Kidney tubule cell (primary cell): Measurements from ENCODE around the gene GMPR2.
"Not testable (repeated sequence)": the region's sequence is repeated elsewhere in the genome, so short reads cannot be mapped to it uniquely, and the experiment has no call there.

Experiments
- DNase-seq: peaks from one replicate; pipeline ENCODE4 v3.0.0-alpha.2; 2018; ENCODE audit warnings: low spot score

GMPR2 gene

GRCh38 chr14:24231263-24232120 lies 1.2 kb upstream of the GMPR2 start:
- DNase-seq: peak; percentile 36

- peak; percentile 96 for DNase-seq
Measured at GRCh38 chr14:24232121-24232644, 546 bp upstream of the GMPR2 start, which contains the start of gene NEDD8. Gene NEDD8 (minus strand): TSS chr14:24232367. CDS start chr14:24232267, 100 bp downstream.

- DNase-seq: no peak
Measured at GRCh38 chr14:24233538-24233866, 773 bp downstream of the GMPR2 start.

- DNase-seq: no peak
Measured at GRCh38 chr14:24234095-24235005, 1.6 kb downstream of the GMPR2 start.

- no peak for DNase-seq
Measured at GRCh38 chr14:24235804-24236688, 3.3 kb downstream of the GMPR2 start.

GRCh38 chr14:24236689-24237462 lies 4.1 kb downstream of the GMPR2 start:
- DNase-seq: no peak

- DNase-seq: no peak
Measured at GRCh38 chr14:24237463-24237955, 4.8 kb downstream of the GMPR2 start.

- DNase-seq: peak; percentile 91
Measured at GRCh38 chr14:24238123-24238522, 5.4 kb downstream of the GMPR2 start.

- no peak for DNase-seq
Measured at GRCh38 chr14:24238527-24239037, 5.9 kb downstream of the GMPR2 start.

- DNase-seq: no peak
Measured at GRCh38 chr14:24240110-24240918, 7.6 kb downstream of the GMPR2 start.

- peak; percentile 93 for DNase-seq
Measured at GRCh38 chr14:24241829-24242443, 9.2 kb downstream of the GMPR2 start.

GRCh38 chr14:24243336-24243836 lies 10.7 kb downstream of the GMPR2 start:
- peak; percentile 74 for DNase-seq

- DNase-seq: not testable (repeated sequence)
Measured at GRCh38 chr14:24245350-24245749, 12.6 kb downstream of the GMPR2 start.

GRCh38 chr14:24246765-24247212 lies 14.1 kb downstream of the GMPR2 start:
- peak; percentile 23 for DNase-seq

- no peak for DNase-seq
Measured at GRCh38 chr14:24247422-24247821, 14.7 kb downstream of the GMPR2 start.

GRCh38 chr14:24249230-24250021 lies 16.7 kb downstream of the GMPR2 start:
- no peak for DNase-seq

- no peak for DNase-seq
Measured at GRCh38 chr14:24250354-24250753, 17.6 kb downstream of the GMPR2 start.

- peak; percentile 91 for DNase-seq
Measured at GRCh38 chr14:24251880-24252288, 19.2 kb downstream of the GMPR2 start.
